Measurements from ENCODE around the gene NIPAL4.
"Not testable (repeated sequence)": the region's sequence is repeated elsewhere in the genome, so short reads cannot be mapped to it uniquely, and the experiment has no call there.

The NIPAL4 gene

DNA sequence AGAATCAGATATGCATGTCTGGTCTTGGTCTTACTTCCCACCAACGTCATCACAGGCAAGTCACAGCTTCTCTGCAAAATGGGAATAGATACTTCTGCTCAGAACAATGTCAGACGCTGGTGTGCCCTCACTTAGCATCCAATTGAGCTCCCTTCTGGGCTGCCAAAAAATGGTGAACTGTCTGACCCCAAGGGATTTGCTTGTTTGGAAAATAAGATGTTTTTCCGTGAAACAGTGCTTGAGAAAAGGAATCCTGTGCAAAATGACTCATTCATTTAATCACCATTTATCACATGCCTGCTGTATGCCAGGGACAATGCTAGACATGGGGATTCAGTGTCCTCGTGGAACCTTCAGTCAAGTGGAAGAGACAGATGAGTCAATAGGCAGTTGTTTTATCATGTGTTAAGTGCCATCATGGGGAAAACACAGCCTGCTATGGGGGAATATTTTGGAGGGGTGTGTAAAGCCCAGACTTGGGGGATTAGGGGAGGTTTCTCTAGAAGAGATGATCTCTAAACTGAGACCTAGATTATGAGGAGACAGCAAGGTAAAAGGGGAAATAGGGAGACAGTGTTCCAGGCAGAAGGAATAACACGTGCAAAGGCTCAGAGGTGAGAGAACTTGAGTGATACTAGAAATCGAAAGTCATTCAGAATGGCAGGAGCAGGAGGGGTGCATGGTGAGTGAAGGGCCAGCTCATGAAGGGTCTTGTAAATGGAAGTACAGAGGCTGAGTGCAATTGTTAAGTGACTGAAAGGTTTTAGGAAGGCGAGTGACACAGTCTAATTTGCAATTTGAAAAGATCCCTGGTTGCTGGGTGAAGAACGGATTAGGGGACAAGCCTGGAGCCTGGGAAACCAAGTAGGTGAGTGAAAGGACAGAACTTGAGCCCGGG, 3.9 kb downstream of the NIPAL4 start:
- no peak for DNase-seq

DNA sequence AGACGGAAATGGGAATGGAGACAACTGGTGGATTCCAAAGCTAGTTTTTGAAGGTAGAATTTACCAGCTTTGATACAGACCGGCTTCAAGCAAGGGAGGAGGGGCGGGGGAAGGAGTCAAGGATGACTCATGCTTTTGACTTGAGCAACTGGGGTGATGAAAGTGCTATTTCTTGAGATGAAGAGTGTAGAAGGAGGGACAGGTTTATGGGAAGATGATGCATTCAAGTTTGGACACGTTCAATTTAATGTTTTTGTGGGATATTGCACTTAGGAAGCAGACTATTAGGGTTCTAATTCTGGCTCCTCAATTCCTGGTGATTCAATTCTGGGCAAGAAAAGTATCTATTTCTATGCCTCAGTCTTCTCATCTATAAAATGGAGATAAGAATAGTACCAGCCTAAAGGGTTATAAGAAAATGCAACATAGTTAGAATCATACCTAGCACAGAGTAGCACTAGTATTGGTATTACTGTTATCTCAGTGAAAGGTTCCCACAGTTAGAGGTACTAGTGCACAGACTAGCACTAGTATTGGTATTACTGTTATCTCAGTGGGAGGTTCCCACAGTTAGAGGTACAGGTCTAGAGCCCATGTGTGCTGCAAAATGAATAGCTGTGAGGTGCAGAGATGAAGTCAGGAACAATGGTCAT, 4.6 kb downstream of the NIPAL4 start:
- peak; percentile 20 for DNase-seq

DNA sequence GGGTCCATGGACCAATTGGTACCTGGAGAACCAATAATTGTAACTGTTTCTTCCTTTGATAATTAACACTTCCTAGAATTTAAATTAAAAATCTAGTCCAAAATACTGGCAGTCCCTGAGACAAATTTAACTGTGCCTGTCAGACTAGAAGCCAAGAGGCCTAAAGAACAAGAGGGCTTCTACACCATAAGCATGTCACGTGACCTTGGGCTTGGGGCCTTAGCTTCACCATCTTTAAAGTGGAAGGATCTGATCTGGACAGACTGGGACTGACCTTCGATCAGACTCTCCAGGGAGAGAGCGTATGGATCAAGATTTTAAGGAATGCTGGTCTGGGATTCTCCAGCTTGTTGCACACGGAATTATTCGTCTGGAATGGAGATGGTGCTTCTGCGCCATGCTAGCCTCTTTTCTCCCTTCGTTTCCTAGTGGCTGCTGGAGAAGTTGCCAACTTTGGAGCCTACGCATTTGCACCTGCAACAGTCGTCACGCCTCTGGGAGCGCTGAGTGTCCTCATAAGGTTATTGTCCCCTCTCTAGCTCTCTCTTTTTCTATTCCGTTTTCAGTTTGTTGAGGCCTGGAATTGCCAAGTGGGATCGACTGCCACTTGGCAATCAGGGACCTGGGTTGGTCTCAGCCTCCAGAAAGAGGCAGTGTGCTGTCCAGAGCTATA, 8.4 kb downstream of the NIPAL4 start:
- no peak for DNase-seq

- DNase-seq = no peak
Observed at GRCh38 chr5:157469073-157469472, 9.1 kb downstream of the NIPAL4 start.

DNA sequence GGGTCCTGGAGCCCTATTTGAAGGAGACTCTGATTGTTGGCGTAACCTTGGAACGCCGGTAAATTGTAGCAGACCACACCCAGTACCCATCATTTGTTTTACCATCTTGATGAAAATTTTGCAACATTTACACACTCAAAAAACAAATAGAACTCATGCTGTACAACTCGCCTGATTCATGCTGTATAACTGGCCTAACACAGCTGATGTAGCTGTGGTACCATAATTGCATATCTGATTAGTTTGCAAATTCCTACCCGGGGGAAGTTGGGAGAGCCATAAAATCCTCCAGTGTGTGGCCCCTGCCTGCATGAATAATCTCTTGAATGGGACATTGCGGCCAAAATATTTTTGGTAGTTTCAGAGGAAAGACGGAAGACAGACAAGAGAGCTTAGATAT, 9.7 kb downstream of the NIPAL4 start:
- no peak for DNase-seq

DNA sequence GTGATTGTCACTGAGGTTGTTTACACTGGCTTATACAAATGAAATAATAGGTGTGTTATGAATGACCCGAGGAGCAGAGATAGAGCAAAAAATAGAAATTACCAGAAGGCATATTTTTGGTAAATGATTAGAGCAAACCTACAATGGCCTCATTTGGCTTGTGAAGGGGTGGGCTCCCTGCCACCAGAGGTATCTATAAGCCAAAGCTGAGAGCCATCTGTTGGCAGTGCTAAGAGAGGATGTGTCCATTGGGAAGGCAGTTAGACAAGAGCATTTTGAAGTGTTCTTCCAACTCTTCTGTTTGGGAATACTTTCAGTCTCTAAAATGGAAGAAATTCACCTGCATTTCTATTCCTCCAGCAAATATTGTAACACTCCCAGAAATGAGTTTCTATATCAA, 10.6 kb downstream of the NIPAL4 start:
- DNase-seq = no peak

DNA sequence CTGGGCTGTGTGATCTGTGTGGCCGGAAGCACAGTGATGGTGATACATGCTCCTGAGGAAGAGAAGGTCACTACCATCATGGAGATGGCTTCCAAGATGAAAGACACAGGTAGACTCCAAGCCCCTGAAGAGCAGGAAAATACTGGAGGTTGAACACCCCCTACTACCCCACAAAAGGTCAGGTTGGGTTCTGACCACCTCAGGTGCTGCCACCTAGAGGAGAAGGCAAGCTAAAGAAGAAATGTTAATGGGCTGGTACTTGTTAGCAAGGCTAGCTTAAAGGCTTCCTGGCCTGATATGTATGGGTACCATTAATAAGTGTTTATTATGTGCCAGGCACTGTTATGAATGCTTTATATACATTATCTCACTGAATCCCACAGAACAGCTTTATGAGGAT, 11.7 kb downstream of the NIPAL4 start:
- DNase-seq = no peak

- no peak for DNase-seq
Observed at GRCh38 chr5:157473383-157474320, 13.6 kb downstream of the NIPAL4 start.

- DNase-seq = no peak
Observed at GRCh38 chr5:157475432-157475831, 15.4 kb downstream of the NIPAL4 start.

DNA sequence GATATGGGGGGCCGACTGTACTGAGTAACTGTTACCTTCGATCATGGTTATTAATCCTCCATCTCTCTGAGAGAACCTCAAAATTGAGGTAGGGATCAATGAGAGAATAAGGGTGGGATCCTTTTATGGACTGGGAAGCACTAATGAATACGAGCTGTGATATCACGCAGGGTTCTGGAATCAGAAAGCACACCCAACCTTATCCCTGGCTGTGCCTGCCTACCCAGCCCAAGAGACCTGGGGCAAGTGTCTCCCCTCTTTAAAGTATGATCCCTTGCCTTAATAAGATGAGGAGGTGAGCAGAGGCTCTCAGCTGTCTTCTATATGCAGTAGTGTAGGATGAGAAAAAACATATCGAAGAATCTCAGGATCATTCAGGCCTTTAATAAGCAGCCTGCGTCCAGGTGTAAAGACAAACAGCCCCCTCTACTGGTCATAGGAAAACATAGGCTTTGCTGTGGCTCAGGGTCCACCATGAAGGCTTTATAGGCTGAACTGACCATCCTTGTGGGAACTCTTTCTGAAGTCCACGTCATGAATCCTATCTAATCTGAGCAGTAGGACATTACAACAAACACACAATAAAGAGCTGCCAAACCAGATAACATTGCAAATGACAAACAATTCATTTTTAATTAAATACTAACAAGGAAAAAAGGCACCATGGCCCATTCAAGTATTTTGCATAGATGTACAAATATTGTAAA, 16.8 kb downstream of the NIPAL4 start:
- DNase-seq = peak; percentile 48

- no peak for DNase-seq
Observed at GRCh38 chr5:157477814-157478494, 17.9 kb downstream of the NIPAL4 start.

DNA sequence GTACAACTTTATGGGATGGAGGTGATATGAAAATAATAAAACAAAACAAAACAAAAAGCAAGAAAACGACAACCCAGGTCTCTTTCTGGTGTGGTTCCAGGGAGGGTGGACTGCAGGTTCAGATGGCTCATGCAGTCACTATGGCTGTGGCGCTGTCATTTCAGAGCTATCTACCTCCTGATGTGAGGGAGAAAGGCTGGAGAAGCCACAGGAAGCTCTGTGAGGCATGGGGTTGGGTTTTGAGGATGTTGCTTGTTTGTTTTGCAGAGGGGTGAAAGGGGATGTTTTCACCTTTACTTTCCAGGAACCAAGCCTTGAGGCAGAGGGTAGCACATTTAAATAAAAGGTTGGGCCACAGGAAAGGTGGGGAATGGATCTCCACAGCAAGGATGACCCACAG, 18.7 kb downstream of the NIPAL4 start:
- DNase-seq = no peak

- DNase-seq = no peak
Observed at GRCh38 chr5:157479166-157479565, 19.2 kb downstream of the NIPAL4 start.

GRCh38 chr5:157479612-157480510, 19.8 kb downstream of the NIPAL4 start:
- no peak for DNase-seq

- no peak for DNase-seq
Observed at GRCh38 chr5:157481265-157481664, 21.3 kb downstream of the NIPAL4 start.

DNA sequence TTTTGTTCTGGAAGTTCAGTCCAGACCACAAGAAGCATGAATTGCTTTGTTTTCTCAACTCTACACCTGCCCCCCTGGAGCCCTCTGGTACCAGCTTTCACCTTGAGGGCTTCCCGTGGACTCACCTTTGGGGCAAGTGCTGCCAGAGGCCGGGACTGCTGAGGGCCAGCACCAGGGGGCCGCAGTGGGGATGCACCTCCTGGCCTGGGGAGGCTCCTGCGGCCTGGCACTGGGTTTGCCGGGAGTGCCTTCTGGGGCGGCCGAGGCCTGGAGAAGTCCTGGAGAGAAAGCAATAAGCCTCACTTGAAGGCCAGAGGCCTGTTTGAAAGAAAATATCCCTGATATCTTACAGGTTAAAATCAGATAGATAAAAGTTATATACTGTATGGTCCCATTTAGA, 21.7 kb downstream of the NIPAL4 start:
- DNase-seq = no peak

GRCh38 chr5:157482702-157483101, 22.7 kb downstream of the NIPAL4 start:
- DNase-seq = not testable (repeated sequence)

- DNase-seq = no peak
Observed at GRCh38 chr5:157484768-157485167, 24.8 kb downstream of the NIPAL4 start.

GRCh38 chr5:157485340-157485739, 25.3 kb downstream of the NIPAL4 start:
- DNase-seq = no peak

GRCh38 chr5:157485811-157486210, 25.8 kb downstream of the NIPAL4 start:
- no peak for DNase-seq

Data from CD4-positive, alpha-beta T cell treated with Interleukin-12 subunit alpha and Interleukin-12 subunit beta, for 1 hour (primary cell).